ENCODE data around the gene ANKRD6. TPM values are rescaled to one million over a fixed set of nuclear protein-coding genes. Genes with fewer than 3 reads are reported as not detected.

ANKRD6 gene
- total RNA-seq, 1 experiment from 2014 or later = 2.4 TPM

DNA sequence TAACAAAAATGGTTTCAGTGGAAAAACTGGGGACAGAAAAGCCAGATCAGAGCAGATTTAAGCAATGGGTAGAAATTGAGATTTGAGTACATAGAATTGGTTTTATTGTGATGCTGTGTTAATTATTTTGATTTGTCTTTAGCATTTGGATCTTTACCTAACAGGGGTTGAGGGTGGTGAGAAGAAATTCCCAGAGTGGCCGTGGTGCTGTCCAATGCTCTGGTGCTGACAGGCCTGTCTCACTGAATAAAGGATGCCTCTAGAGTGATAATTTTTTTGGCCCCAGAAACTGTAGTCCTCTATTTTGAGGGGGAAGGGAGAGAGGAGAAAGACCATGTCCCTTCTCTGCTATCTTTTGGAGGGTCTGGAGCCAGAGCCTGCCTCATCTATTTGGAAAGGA, 126.5 kb downstream of the ANKRD6 start:
- BruUV-seq (replicated peaks) = no TSS peak
- ChIA-PET POLR2A (no interaction called here), CTCF (no interaction called here)
- DNase-seq (ENCODE audit: low read depth, low spot score) (no peak), ATAC-seq (no peak)
- Histone ChIP-seq H3K27me3 (ENCODE audit: control insufficient read depth, insufficient read depth, low read length) (peaks cover 17% of the 10 kb centered on the region), H3K27ac (ENCODE audit: low read length) (no peak overlapping the region), H3K4me3 (ENCODE audit: low read depth in 2 of 2, low read length in 2 of 2) (no peak overlapping the region), H3K36me3 (ENCODE audit: control insufficient read depth, insufficient read depth, low read length) (no peaks in the 10 kb centered on the region), H3K4me1 (ENCODE audit: control insufficient read depth, insufficient read depth, low read length) (no peaks in the 10 kb centered on the region), H3K9me3 (ENCODE audit: control insufficient read depth, insufficient read depth, low read depth, low read length) (no peaks in the 10 kb centered on the region)
- TF ChIP-seq, protein P1, sequence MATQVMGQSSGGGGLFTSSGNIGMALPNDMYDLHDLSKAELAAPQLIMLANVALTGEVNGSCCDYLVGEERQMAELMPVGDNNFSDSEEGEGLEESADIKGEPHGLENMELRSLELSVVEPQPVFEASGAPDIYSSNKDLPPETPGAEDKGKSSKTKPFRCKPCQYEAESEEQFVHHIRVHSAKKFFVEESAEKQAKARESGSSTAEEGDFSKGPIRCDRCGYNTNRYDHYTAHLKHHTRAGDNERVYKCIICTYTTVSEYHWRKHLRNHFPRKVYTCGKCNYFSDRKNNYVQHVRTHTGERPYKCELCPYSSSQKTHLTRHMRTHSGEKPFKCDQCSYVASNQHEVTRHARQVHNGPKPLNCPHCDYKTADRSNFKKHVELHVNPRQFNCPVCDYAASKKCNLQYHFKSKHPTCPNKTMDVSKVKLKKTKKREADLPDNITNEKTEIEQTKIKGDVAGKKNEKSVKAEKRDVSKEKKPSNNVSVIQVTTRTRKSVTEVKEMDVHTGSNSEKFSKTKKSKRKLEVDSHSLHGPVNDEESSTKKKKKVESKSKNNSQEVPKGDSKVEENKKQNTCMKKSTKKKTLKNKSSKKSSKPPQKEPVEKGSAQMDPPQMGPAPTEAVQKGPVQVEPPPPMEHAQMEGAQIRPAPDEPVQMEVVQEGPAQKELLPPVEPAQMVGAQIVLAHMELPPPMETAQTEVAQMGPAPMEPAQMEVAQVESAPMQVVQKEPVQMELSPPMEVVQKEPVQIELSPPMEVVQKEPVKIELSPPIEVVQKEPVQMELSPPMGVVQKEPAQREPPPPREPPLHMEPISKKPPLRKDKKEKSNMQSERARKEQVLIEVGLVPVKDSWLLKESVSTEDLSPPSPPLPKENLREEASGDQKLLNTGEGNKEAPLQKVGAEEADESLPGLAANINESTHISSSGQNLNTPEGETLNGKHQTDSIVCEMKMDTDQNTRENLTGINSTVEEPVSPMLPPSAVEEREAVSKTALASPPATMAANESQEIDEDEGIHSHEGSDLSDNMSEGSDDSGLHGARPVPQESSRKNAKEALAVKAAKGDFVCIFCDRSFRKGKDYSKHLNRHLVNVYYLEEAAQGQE (IDR thresholded peaks at IDR 0.05; ENCODE audit: insufficient read depth in 1 of 2, low read depth in 2 of 2, low read length in 1 of 2) = peak; percentile 78 to 80; a peak in 3 of 4 replicates
- TF ChIP-seq CTCF (IDR thresholded peaks at IDR 0.05) = no peak
- in situ Hi-C loops (cut with HindIII; ENCODE audit: low pct_unique_long_range_greater_than_20kb, low sequenced_read_pairs) (no loop called here), intact Hi-C loops (cut with micrococcal nuclease; ENCODE audit: unreplicated experiment) (no loop called here)

GRCh38 chr6:89562093-89562973, 129.4 kb downstream of the ANKRD6 start:
- Histone ChIP-seq H3K27me3 (ENCODE audit: control insufficient read depth, insufficient read depth, low read length) (peaks cover 8% of the 10 kb centered on the region; the same call in 1 of the 2 replicates), H3K9me3 (ENCODE audit: control insufficient read depth, insufficient read depth, low read depth, low read length) (no peaks in the 10 kb centered on the region), H3K27ac (ENCODE audit: low read length) (no peak overlapping the region), H3K4me1 (ENCODE audit: control insufficient read depth, insufficient read depth, low read length) (no peaks in the 10 kb centered on the region), H3K4me3 (ENCODE audit: low read depth in 2 of 2, low read length in 2 of 2) (no peak overlapping the region), H3K36me3 (ENCODE audit: control insufficient read depth, insufficient read depth, low read length) (no peaks in the 10 kb centered on the region)
- ATAC-seq = no peak
- TF ChIP-seq, protein P1 (IDR thresholded peaks at IDR 0.05; ENCODE audit: insufficient read depth in 1 of 2, low read depth in 2 of 2, low read length in 1 of 2) = no peak
- TF ChIP-seq CTCF (IDR thresholded peaks at IDR 0.05) (no peak), POLR2AphosphoS5 (IDR thresholded peaks at IDR 0.05; ENCODE audit: low read depth, low read length) (no peak), TCF7L2 (IDR thresholded peaks at IDR 0.05; ENCODE audit: low read depth, low read length) (no peak), SIN3A (IDR thresholded peaks at IDR 0.05; ENCODE audit: borderline replicate concordance, insufficient read depth, low read depth, low read length) (no peak)
- BruUV-seq (replicated peaks) = no TSS peak
- intact Hi-C loops (cut with micrococcal nuclease; ENCODE audit: unreplicated experiment) = no loop called here
- CTCF ChIA-PET = interaction anchor here (0.6 kb wide), 1 partner anchor 151 kb away, joined by 3 read pairs; no protein-coding TSS in a partner anchor
- DNase-seq (ENCODE audit: low read depth, low spot score) = no peak
- POLR2A ChIA-PET = interaction anchor here (0.7 kb wide), 1 partner anchor 11 kb away, joined by 3 read pairs; no protein-coding TSS in a partner anchor
- in situ Hi-C loops (cut with HindIII; ENCODE audit: low pct_unique_long_range_greater_than_20kb, low sequenced_read_pairs) = no loop called here
